Neuron (in vitro differentiated cells): Measurements from ENCODE around the gene SMAP2.
"Not testable (repeated sequence)": the region's sequence is repeated elsewhere in the genome, so short reads cannot be mapped to it uniquely, and the experiment has no call there.

Source experiments
- H2AFZ ChIP-seq: one replicate; pipeline ENCODE4 v1.6.1; 2013; ENCODE audit warnings: low read depth, mild to moderate bottlenecking, inconsistent platforms, low read length, moderate library complexity
- H3K27me3 ChIP-seq: one replicate; pipeline ENCODE4 v1.6.1; 2013; ENCODE audit warnings: low read length; ENCODE audit not compliant: insufficient read depth
- H3K36me3 ChIP-seq: one replicate; pipeline ENCODE4 v1.6.1; 2013; ENCODE audit warnings: low read length; ENCODE audit not compliant: insufficient read depth
- H3K4me1 ChIP-seq: one replicate; pipeline ENCODE4 v1.6.1; 2013; ENCODE audit warnings: low read length; ENCODE audit not compliant: insufficient read depth
- H3K4me3 ChIP-seq: 2 replicates; pipeline ENCODE4 v1.5.1; 2013; ENCODE audit warnings: mild to moderate bottlenecking, low read length, moderate library complexity
- H3K9me3 ChIP-seq: one replicate; pipeline ENCODE4 v1.6.1; 2013; ENCODE audit warnings: low read length

SMAP2 gene

DNA sequence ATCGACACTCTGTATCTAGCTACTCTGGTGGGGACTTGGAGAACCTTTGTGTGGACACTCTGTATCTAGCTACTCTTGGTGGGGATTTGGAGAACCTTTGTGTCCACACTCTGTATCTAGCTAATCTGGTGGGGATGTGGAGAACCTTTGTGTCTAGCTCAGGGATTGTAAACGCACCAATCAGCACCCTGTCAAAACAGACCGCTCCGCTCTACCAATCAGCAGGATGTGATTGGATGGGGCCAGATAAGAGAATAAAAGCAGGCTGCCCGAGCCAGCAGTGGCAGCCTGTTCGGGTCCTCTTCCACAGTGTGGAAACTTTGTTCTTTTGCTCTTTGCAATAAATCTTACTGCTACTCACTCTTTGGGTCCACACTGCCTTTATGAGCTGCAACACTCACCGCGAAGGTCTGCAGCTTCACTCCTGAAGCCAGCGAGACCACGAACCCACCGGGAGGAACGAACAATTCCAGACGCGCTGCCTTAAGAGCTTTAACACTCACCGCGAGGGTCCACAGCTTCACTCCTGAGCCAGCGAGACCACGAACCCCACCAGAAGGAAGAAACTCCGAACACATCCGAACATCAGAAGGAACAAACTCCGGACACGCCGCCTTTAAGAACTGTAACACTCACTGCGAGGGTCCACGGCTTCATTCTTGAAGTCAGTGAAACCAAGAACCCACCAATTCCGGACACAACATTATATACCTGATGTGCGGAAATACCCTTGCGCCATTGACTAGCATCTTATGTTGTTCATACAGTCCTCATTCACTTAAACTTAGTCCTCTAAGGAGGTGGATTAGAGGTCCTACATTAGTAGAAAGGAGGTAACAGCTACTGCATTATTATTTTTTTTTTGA lies 15.2 kb downstream of the SMAP2 start:
- H3K27me3 ChIP-seq, H3K4me3 ChIP-seq, H2AFZ ChIP-seq, H3K4me1 ChIP-seq, H3K9me3 ChIP-seq, H3K36me3 ChIP-seq: not testable (repeated sequence)

DNA sequence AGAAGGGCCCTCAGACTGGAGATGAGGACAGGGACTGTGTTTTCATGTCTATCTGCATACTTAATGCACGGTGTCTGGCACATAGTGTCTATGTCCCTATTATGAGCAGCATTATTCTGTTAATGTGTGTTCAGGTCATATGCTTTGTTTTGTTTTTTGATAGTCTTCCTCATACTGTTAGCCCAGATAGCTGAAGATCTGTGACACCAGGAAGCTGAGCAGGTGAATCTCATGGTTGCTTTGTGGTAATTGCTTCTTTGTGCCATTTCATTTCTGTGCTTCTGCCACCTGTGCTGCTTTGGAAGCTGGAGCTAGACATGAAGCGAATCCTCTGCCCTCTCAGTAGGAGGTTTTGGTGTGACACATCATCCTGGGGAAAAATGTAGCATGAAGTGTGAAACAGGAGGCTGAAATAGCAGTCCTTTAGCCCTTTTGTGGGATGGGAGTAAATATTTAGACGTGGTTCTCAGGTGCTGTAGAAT lies 15.8 kb downstream of the SMAP2 start:
- Histone ChIP-seq H3K36me3 (no peaks in the 10 kb centered on the region), H3K9me3 (no peaks in the 10 kb centered on the region), H3K4me1 (peaks cover 2% of the 10 kb centered on the region), H2AFZ (no peak overlapping the region), H3K27me3 (no peaks in the 10 kb centered on the region), H3K4me3 (no peak overlapping the region)

DNA sequence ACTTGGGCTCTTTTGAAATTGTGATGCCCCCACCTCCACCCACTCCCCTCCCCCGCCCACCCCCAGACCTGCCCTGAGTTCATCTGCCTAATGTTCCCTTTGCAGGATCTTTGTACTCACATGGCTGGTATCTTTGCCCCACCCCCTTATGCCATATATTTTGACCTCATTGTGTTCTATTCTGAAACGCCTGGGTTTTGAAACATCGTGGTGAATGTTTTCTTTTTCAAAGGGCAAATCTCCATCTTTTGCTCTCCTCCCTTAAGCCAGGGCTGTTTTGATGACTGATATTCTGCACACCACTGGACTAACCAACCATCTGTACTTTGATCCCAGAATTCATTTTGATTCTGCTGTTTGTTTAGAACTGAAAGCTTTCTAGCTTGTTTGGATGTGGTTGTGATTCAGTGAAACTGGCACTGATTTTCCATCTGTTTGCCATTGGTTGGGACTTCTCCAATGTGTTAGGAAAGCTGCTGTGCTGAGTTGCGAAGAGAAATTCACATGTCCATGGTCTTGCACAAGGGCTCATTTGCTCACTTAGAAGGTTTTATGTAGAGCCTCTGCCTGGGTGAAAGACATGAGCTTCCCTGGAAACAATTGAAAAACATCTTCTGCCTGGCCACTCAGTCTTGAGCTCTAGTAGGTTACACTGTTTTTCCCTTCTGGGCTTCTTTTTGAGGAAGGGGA lies 16.5 kb downstream of the SMAP2 start:
- Histone ChIP-seq H3K9me3 (no peaks in the 10 kb centered on the region), H3K4me1 (peaks cover 2% of the 10 kb centered on the region), H3K36me3 (no peaks in the 10 kb centered on the region), H3K4me3 (no peak overlapping the region), H3K27me3 (no peaks in the 10 kb centered on the region), H2AFZ (no peak overlapping the region)

DNA sequence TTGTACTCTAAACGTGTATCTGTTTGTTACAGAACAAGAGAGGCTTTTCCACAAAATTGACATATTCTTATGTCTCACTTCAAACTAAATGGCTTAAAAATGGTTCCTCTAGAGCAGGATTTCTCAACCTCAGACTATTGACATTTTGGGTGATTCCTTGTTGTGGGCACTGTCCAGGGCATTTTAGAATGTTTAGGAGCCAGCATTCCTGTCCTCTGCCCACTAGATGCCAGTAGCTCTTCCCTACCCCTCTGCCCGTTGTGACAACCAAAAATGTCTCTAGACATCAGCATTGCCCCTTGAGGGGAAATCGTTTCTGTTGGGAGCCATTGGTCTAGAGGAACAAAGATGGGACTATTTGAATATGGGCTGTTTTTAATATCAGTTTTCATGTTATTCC lies 17.3 kb downstream of the SMAP2 start:
- H3K9me3 ChIP-seq: no peaks in the 10 kb centered on the region
- no peak overlapping the region for H2AFZ ChIP-seq
- no peaks in the 10 kb centered on the region for H3K36me3 ChIP-seq
- no peaks in the 10 kb centered on the region for H3K27me3 ChIP-seq
- peaks cover 2% of the 10 kb centered on the region for H3K4me1 ChIP-seq
- H3K4me3 ChIP-seq: no peak overlapping the region

DNA sequence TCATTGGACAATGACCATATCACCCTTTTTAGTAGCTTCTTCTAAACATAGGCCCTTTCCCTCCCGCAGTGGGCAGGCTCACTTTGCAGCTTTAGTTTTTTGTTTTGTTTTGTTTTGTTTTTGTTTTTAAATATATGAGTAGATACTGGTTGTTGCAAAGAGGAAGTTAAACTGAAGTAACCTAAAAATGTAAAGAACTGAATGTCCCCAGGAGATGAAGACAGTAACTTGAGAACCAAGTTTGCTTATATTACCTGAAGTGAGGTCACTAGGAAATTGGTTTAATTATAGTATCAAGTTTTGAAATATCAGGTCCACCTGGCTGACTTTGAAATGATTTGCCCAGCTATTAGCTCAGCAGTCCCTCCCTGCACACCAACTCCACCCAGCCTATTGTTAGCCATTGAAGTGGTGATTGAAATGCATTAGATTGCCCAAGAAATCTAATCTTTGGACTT lies 18.2 kb downstream of the SMAP2 start:
- no peaks in the 10 kb centered on the region for H3K4me1 ChIP-seq
- H3K9me3 ChIP-seq: no peaks in the 10 kb centered on the region

DNA sequence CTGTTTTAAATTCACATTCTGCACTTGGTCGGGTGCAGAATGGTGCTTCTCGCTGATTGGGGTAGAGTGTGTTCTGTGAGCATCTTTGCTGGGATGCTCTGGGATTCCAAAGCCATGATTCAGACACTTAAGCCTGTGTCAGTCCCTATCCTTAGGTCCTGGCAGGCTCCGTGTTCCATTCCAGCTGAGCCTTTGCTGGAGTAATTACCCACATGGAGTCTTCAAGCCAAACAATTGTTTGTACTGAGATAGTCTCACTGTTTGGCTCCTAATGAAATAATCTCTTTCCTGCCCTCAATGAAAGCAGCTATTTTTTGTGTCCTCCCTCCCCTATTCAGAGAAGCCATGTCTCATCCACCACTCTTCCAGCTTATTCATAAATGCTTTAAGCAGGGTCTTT lies 18.7 kb downstream of the SMAP2 start:
- H2AFZ ChIP-seq: no peak overlapping the region
- no peaks in the 10 kb centered on the region for H3K9me3 ChIP-seq
- no peaks in the 10 kb centered on the region for H3K4me1 ChIP-seq
- H3K4me3 ChIP-seq: no peak overlapping the region
- no peaks in the 10 kb centered on the region for H3K27me3 ChIP-seq
- no peaks in the 10 kb centered on the region for H3K36me3 ChIP-seq

More for the DNA sequence above, 18.2 kb downstream of the SMAP2 start:
- no peak overlapping the region for H3K4me3 ChIP-seq
- H3K27me3 ChIP-seq: no peaks in the 10 kb centered on the region
- H2AFZ ChIP-seq: no peak overlapping the region
- H3K36me3 ChIP-seq: no peaks in the 10 kb centered on the region

DNA sequence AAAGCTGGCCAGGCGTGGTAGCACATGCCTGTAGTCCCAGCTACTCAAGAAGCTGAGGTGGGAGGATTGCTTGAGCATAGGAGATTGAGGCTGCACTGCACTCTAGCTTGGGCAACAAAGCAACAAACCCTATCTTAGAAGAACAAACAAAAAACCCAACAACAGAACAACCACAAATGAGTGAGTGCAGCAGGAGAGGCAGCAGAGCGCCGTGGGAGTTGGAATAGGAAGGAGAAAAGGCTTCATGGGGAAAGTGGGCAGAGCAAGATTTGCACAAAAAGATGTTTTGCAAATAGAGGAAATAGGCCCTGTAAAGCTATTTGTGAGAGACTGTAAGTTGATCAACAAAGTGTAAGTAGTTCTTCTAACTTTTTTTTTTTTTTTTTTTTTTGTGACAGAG lies 19.6 kb downstream of the SMAP2 start:
- no peak overlapping the region for H3K4me3 ChIP-seq
- no peaks in the 10 kb centered on the region for H3K9me3 ChIP-seq
- H2AFZ ChIP-seq: no peak overlapping the region
- H3K36me3 ChIP-seq: no peaks in the 10 kb centered on the region
- no peaks in the 10 kb centered on the region for H3K27me3 ChIP-seq
- H3K4me1 ChIP-seq: no peaks in the 10 kb centered on the region

DNA sequence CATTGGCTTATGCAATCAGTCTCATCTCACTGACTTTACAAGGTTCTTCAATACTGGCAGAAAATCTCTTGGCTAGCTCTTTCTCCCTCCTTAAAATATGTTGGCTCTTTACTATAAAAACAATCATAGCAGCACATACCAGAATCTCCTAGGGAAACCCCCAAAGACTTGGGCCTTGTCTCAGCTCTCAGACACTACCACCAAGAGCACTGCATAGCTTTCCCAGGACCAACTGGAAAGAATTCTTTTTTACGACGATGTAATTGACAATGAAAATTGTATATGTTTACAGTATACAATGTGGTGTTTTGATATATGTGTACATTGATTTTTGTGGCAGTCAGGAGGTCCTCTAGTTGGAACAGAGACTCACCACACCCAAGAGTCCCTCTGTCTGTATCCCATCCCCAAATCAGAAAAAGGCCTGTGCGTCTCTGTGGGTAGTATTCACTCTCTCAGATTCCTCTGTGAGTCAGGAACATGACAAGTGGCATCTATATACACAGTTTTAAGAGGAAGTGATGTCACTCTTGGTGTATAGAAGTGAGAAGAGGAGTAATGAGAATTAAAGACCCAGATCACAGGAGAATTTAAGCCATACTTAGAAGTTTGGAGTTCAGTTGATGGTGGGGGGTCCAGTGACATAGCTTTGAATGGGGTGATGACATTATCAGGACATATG lies 21.1 kb downstream of the SMAP2 start:
- no peaks in the 10 kb centered on the region for H3K36me3 ChIP-seq
- no peaks in the 10 kb centered on the region for H3K27me3 ChIP-seq
- no peaks in the 10 kb centered on the region for H3K4me1 ChIP-seq
- no peak overlapping the region for H3K4me3 ChIP-seq
- no peak overlapping the region for H2AFZ ChIP-seq
- H3K9me3 ChIP-seq: no peaks in the 10 kb centered on the region

DNA sequence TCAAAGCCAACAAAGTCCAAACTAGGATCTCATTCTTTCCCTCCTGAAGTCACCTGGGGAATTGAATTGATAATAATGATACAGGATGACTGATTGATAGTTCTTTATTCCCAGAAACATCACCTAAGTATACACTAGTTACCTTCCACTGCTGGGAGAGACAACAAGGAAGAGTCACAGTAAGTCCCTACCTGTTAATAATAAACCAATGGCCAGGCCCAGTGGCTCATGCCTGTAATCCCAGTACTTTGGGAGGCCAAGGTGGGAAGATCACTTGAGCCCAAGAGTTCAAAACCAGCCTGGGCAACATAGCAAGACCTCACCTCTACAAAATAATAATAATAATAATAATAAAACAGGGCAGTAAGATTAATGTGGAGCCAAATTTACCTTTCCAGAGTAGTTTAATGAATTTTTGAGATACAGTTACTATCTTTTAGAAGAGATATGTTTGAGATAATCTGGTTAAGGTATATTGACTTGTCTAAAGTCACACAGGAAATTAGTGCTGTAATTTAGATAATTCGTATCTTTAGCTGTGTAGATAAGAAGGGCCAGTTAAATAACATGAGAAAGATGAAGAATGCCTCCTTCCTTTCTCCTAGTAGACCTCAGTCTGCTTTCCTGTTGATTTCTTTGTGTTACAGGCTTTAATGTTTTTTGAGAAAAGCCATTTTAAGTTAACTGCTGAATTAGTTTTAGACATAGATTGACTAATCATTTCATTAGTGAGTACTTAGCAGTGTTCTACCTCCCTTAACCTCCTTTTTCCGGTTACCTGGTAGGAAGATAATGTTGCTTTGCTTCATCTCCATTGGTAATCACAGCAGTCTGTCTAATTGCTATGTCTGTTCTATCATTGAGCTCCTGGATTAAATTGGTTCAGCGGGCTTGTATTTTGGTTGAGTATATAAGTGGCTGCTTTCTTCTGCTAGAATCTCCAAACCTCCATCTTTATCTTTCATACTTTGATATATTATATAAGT lies 22.0 kb downstream of the SMAP2 start:
- H3K4me3 ChIP-seq: no peak overlapping the region

DNA sequence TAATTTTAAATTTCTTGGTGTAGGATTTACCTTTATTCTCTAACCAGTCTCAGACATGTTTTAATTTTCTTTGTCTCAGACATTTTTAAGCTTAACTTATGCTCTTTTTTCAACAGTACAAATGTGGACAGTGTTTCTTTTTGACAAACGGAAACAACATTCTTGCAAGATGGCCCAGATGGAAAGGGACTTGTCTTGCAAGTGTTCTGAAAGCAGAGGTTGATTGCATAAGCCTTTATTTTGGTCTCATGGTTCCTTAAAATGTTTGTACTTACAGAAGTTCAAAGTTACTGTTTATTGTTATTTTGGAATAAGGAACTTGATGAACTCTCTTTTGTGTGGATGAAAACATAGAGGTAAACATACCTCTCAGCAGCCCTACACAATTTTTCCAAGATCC lies 22.9 kb downstream of the SMAP2 start:
- no peaks in the 10 kb centered on the region for H3K9me3 ChIP-seq
- H3K4me1 ChIP-seq: no peaks in the 10 kb centered on the region
- H2AFZ ChIP-seq: no peak overlapping the region
- H3K36me3 ChIP-seq: no peaks in the 10 kb centered on the region
- H3K27me3 ChIP-seq: no peaks in the 10 kb centered on the region
- H3K4me3 ChIP-seq: no peak overlapping the region

More for the DNA sequence above, 22.0 kb downstream of the SMAP2 start:
- Histone ChIP-seq H2AFZ (no peak overlapping the region), H3K36me3 (no peaks in the 10 kb centered on the region), H3K4me1 (no peaks in the 10 kb centered on the region), H3K27me3 (no peaks in the 10 kb centered on the region), H3K9me3 (no peaks in the 10 kb centered on the region)

DNA sequence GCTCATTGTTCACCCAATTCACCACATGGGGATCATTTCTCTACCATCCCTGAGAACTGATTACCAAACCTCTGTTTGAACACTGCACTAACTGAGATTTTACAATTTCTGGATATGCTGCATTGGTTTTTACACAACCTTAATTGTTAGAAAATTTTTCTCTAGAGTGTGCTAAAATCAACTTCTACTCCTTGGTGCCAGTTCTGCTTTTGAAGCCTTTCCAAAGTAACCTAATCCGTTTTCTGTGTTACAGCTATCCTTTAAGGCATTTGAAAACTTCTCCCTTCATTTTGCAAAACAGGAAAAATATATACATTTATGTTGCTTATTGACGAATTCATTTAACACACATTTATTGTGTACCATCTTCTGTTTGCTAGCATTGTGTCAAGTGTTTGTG lies 23.7 kb downstream of the SMAP2 start:
- H3K4me3 ChIP-seq: no peak overlapping the region
- no peaks in the 10 kb centered on the region for H3K4me1 ChIP-seq
- H3K9me3 ChIP-seq: no peaks in the 10 kb centered on the region
- H3K27me3 ChIP-seq: no peaks in the 10 kb centered on the region
- H3K36me3 ChIP-seq: no peaks in the 10 kb centered on the region
- no peak overlapping the region for H2AFZ ChIP-seq

DNA sequence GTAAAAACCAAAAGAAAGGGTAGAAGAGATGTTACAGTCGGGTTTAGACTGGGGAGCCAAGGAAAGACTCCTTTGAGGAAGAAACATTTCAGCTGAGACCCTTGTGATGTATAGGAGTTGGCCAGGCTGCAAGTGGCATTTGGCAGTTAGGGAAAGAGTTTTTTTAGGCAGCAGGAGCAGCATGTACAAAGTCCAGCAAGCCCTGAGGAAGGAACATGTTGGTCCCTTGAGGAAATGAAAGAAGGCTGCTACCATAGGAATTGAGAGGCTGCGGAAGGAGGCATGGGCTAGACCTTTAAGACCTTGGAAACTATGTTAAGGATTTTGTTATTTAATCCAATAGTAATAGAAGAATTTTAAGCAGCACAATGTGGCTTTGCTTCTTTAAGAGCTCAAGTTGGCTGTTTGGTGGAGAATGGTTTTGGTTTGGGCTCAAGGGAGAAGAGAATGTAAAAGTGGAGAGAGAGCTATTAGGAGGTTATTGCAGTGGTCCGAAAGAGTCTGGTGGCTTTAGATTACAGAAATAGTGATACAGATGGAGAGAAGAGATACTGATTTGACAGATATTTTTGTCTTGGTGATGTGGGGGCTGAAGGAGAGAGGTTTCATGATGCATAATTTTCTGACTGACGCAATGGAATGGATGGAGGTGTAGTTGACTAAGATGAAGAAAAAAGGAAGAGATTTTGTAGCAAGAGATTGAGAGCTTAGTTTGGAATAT lies 26.6 kb downstream of the SMAP2 start:
- H2AFZ ChIP-seq: no peak overlapping the region
- no peaks in the 10 kb centered on the region for H3K27me3 ChIP-seq
- no peaks in the 10 kb centered on the region for H3K36me3 ChIP-seq
- H3K4me3 ChIP-seq: no peak overlapping the region
- no peaks in the 10 kb centered on the region for H3K4me1 ChIP-seq
- no peaks in the 10 kb centered on the region for H3K9me3 ChIP-seq
